Body of pancreas (tissue), 4 donors: ENCODE data around the gene GRB2. TPM values are rescaled to one million over a fixed set of nuclear protein-coding genes. Genes with fewer than 3 reads are reported as not detected.
"Not testable (repeated sequence)": the region's sequence is repeated elsewhere in the genome, so short reads cannot be mapped to it uniquely, and the experiment has no call there.

ENCODE experiments used
- ATAC-seq: fragments of 150-250 bp; one replicate; pipeline ENCODE4 v1.9.1; 2016
- DNase-seq, 4 donors: peaks; one replicate each; pipeline ENCODE4 v3.0.0-alpha.2; 2019
- H3K27ac ChIP-seq, 4 donors: fragments of 200-600 bp; sonication (generic); 1 replicate in 3 of 4; 2 replicates in 1 of 4; pipeline versions ENCODE4 v1.5.1 to v1.6.1; 2016 to 2019; ENCODE audit warnings: mild to moderate bottlenecking in 1 of 4, mixed read lengths in 1 of 4, moderate library complexity in 1 of 4
- H3K27me3 ChIP-seq, 2 donors: fragments of 200-600 bp; sonication (generic); one replicate each; pipeline ENCODE4 v1.6.0; 2016; ENCODE audit warnings: mild to moderate bottlenecking in 1 of 2
- H3K36me3 ChIP-seq, 2 donors: fragments of 200-600 bp; sonication (generic); replicated peaks in 1 of 2; 2 replicates each; pipeline ENCODE4 v1.5.1; 2016; ENCODE audit warnings: low read depth in 2 of 2; ENCODE audit not compliant: insufficient read depth in 1 of 2
- H3K4me1 ChIP-seq: fragments of 200-600 bp; sonication (generic); one replicate; pipeline ENCODE4 v1.6.0; 2016
- H3K4me3 ChIP-seq, 2 donors: fragments of 200-600 bp; sonication (generic); 1 replicate in 1 of 2; 2 replicates in 1 of 2; pipeline ENCODE4 v1.5.1; 2016 to 2019
- H3K9me3 ChIP-seq, 3 donors: fragments of 200-600 bp; sonication (generic); 1 replicate in 2 of 3; 2 replicates in 1 of 3; pipeline ENCODE4 v1.5.1; 2016
- POLR2A ChIP-seq, 3 donors: fragments of 450-650 bp; IDR thresholded peaks; one replicate each; pipeline ENCODE4 v1.6.1; 2016; ENCODE audit warnings: antibody characterized with exemption in 3 of 3, mild to moderate bottlenecking in 2 of 3
- WGBS, 2 donors: methylation state at CpG; one replicate each; pipeline ENCODE4 v1.1.5; 2017; 5-methylcytosine and 5-hydroxymethylcytosine counted together
- intact Hi-C: fragments of 100-400 bp; cut with DNase I; formaldehyde crosslinking; loops from one replicate; pipeline ENCODE4 v1.15.1; 2023
- total RNA-seq, 2 donors: library from RNA; depleted of rRNA; stranded (reverse); fragments of >200 nt; gene quantifications; one replicate each; pipeline ENCODE4 v1.1.0, GENCODE V29; 2016
- TF ChIP-seq, protein P1 (sequence below), 7 experiments: fragments of 450-650 bp in 4 of 7; fragments of 200-600 bp in 3 of 7; sonication (generic) in 3 of 7; IDR thresholded peaks; one replicate each; pipeline ENCODE4 v1.5.1; 2016 to 2019; ENCODE audit warnings: antibody characterized with exemption in 7 of 7

GRB2 gene
- total RNA-seq, 2 donors from 2014 or later: 51.9 to 118 TPM

DNA sequence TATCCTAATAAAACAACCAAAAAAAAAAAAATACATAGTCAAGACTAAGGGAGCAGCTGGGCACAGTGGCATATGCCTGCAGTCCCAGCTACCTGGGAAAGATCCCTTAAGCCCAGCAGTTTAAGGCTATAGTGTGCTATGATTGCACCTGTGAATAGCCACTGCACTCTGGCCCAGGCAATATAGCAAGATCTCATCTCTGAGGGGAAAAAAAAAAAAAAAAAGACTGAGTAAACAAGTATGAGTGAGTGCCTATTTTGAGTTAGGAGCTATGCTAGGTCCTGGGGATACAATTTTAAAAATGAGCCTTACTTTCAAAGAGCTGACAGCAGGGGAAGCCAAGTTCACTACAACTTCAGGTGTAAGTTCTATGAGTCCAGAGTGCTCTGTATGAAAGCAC is 55.4 kb downstream of the GRB2 start:
- intact Hi-C loops: no loop called here
- H3K36me3 ChIP-seq: no peaks in the 10 kb centered on the region
- H3K27me3 ChIP-seq: no peaks in the 10 kb centered on the region
- TF ChIP-seq, protein P1, sequence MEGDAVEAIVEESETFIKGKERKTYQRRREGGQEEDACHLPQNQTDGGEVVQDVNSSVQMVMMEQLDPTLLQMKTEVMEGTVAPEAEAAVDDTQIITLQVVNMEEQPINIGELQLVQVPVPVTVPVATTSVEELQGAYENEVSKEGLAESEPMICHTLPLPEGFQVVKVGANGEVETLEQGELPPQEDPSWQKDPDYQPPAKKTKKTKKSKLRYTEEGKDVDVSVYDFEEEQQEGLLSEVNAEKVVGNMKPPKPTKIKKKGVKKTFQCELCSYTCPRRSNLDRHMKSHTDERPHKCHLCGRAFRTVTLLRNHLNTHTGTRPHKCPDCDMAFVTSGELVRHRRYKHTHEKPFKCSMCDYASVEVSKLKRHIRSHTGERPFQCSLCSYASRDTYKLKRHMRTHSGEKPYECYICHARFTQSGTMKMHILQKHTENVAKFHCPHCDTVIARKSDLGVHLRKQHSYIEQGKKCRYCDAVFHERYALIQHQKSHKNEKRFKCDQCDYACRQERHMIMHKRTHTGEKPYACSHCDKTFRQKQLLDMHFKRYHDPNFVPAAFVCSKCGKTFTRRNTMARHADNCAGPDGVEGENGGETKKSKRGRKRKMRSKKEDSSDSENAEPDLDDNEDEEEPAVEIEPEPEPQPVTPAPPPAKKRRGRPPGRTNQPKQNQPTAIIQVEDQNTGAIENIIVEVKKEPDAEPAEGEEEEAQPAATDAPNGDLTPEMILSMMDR (IDR thresholded peaks at IDR 0.05): no peak
- no peak for TF ChIP-seq POLR2A (IDR thresholded peaks at IDR 0.05)
- H3K4me1 ChIP-seq: peaks cover 58% of the 10 kb centered on the region
- ATAC-seq: no peak
- H3K9me3 ChIP-seq: no peaks in the 10 kb centered on the region
- H3K27ac ChIP-seq: no peak overlapping the region
- no peak overlapping the region for H3K4me3 ChIP-seq
- DNase-seq: no peak

DNA sequence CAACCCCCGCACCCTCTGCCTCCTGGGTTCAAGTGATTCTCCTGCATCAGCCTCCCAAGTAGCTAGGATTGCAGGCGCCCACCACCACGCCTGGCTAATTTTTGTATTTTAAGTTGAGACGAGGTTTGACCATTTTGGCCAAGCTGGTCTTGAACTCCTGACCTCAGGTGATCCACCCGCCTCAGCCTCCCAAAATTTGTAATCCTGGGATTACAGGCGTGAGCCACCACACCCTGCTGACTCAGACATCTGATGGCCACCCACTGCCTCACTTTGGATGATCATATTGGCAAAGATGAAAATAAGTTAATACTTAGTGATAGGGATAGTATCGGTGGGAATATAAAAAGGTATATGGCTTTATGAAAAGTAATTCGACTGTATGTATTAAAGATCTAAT is 55.9 kb downstream of the GRB2 start:
- H3K4me3 ChIP-seq: no peak overlapping the region
- H3K36me3 ChIP-seq: no peaks in the 10 kb centered on the region
- no peaks in the 10 kb centered on the region for H3K9me3 ChIP-seq
- ATAC-seq (no peak), DNase-seq (no peak)
- WGBS, 2 donors: 93 to 96% methylated on average over 8 of the region's 8 CpGs
- H3K4me1 ChIP-seq: peaks cover 58% of the 10 kb centered on the region
- intact Hi-C loops: no loop called here
- no peak overlapping the region for H3K27ac ChIP-seq
- TF ChIP-seq, protein P1 (IDR thresholded peaks at IDR 0.05): no peak
- TF ChIP-seq POLR2A (IDR thresholded peaks at IDR 0.05): no peak
- H3K27me3 ChIP-seq: no peaks in the 10 kb centered on the region

DNA sequence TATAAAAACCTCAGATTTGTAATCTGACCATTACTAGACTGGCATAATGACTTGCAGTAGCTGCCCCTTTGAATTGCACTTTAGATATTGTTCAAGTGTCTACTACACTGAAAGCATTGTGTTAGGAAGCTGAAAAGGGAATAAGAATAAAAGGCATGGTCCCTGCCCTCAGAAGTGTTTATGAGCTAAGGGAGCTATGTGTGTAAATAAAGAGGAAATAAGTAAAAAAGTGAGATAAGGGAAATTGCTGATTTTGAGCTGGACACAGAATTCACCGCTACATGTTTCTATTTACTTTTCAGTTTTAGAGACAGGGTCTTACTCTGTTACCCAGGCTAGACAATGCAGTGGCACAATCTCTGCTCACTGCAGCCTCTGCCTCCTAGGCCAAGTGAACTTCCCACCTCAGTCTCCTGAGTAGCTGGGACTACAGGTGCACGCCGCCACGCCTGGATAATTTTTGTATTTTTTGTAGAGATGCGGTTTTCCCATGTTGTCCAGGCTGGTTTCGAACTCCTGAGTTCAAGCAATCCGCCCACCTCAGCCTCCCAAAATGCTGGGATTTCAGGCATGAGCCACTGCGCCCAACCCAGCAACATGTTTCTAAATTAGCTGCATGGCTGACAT is 57.0 kb downstream of the GRB2 start:
- intact Hi-C loops: no loop called here
- no peaks in the 10 kb centered on the region for H3K27me3 ChIP-seq
- TF ChIP-seq, protein P1 (IDR thresholded peaks at IDR 0.05): no peak
- TF ChIP-seq POLR2A (IDR thresholded peaks at IDR 0.05): no peak
- H3K36me3 ChIP-seq: no peaks in the 10 kb centered on the region
- H3K9me3 ChIP-seq: no peaks in the 10 kb centered on the region
- no peak for DNase-seq
- H3K4me1 ChIP-seq: peaks cover 58% of the 10 kb centered on the region
- WGBS, 2 donors: 88 to 90% methylated on average over 8 of the region's 8 CpGs
- no peak for ATAC-seq
- H3K4me3 ChIP-seq: no peak overlapping the region
- H3K27ac ChIP-seq: no peak overlapping the region

DNA sequence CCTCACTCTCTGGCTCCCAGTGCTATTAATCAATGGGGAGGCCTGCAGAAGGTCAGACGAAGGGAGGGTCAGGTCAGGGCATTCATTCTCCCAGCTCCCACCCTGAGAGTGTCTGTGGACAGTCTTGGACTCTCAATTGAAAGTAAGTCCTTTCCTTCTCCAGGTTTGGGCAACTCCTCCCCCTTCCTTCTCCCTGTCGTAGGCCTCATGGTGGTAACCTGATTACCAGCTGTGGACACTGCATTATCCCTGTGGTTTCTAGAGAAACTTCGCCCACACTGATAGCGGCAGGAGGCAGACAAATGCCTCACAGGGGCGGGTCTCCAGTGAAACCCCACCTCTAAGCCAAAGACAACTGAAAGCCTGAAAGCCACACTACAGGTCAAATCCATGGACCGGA is 58.6 kb downstream of the GRB2 start:
- H3K9me3 ChIP-seq: no peaks in the 10 kb centered on the region
- DNase-seq (no peak), ATAC-seq (no peak)
- intact Hi-C loops: no loop called here
- no peak for TF ChIP-seq POLR2A (IDR thresholded peaks at IDR 0.05)
- TF ChIP-seq, protein P1 (IDR thresholded peaks at IDR 0.05): no peak
- H3K36me3 ChIP-seq: no peaks in the 10 kb centered on the region
- WGBS, 2 donors: 60 to 67% methylated on average over 6 of the region's 6 CpGs
- no peak overlapping the region for H3K27ac ChIP-seq
- H3K4me3 ChIP-seq: no peak overlapping the region
- no peaks in the 10 kb centered on the region for H3K27me3 ChIP-seq
- H3K4me1 ChIP-seq: peaks cover 54% of the 10 kb centered on the region

DNA sequence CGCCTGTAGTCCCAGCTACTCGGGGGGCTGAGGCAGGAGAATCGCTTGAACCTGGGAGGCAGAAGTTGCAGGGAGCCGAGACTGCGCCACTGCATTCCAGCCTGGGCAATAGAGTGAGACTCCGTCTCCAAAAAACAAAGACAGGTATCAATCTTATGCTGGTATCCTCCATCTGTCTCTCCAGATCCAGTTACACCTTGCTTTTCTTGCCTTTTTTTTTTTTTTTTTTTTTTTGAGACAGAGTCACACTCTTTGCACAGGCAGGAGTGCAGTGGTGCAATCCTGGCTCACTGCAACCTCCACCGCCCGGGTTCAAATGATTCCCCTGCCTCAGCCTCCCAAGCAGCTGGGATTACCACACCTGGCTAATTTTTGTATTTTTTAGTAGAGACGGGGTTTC is 59.1 kb downstream of the GRB2 start:
- H3K4me3 ChIP-seq, ATAC-seq, DNase-seq, H3K9me3 ChIP-seq, H3K27ac ChIP-seq, H3K27me3 ChIP-seq, H3K36me3 ChIP-seq, intact Hi-C loops: not testable (repeated sequence)
- H3K4me1 ChIP-seq: peaks cover 51% of the 10 kb centered on the region
- 82 to 89% methylated on average over 8 to 9 of the region's 9 CpGs for WGBS, 2 donors
